Mesothelial cell of epicardium (in vitro differentiated cells): ENCODE results near the gene GRM4. TPM values are rescaled to one million over a fixed set of nuclear protein-coding genes. Genes with fewer than 3 reads are reported as not detected.

Source experiments
- DNase-seq, 2 experiments: peaks; one replicate each; pipeline ENCODE4 v3.0.0; 2021; ENCODE audit warnings: low spot score in 2 of 2; ENCODE audit not compliant: unreplicated experiment in 2 of 2
- H3K27ac Mint-ChIP-seq: 2 replicates; pipeline ENCODE4 v1.8.0; 2021; ENCODE audit warnings: mixed read lengths
- H3K27me3 Mint-ChIP-seq: 2 replicates; pipeline ENCODE4 v1.8.0; 2021; ENCODE audit warnings: low read depth, mixed read lengths
- H3K36me3 Mint-ChIP-seq: 2 replicates; pipeline ENCODE4 v1.8.0; 2021; ENCODE audit warnings: mixed read lengths
- H3K4me1 Mint-ChIP-seq: 2 replicates; pipeline ENCODE4 v1.8.0; 2021; ENCODE audit warnings: mixed read lengths
- H3K4me3 Mint-ChIP-seq: 2 replicates; pipeline ENCODE4 v1.8.0; 2021; ENCODE audit warnings: mild to moderate bottlenecking, moderate library complexity, mixed read lengths
- H3K9me3 Mint-ChIP-seq: 2 replicates; pipeline ENCODE4 v1.8.0; 2021; ENCODE audit warnings: mixed read lengths
- microRNA-seq: library from miRNA; unstranded; fragments of <30 nt; microRNA quantifications from one replicate; pipeline ENCODE4 v1.2.0, GENCODE V29; 2021; ENCODE audit warnings: inconsistent platforms, mixed read lengths
- total RNA-seq: library from RNA; stranded (reverse); gene quantifications from 3 replicates; pipeline ENCODE4 v1.2.1, GENCODE V29; 2021
- TF ChIP-seq, protein P1 (sequence below): fragments of 200-600 bp; sonication (generic); IDR thresholded peaks from one replicate; pipeline ENCODE4 v1.5.0; 2021; ENCODE audit warnings: antibody characterized with exemption; ENCODE audit not compliant: unreplicated experiment

Gene GRM4
- total RNA-seq, 1 donor from 2014 or later = 0.22 TPM

- Mint-ChIP-seq H3K4me1 (no peaks in the 10 kb centered on the region), H3K27ac (no peak overlapping the region), H3K9me3 (peaks cover 4% of the 10 kb centered on the region), H3K36me3 (no peaks in the 10 kb centered on the region), H3K27me3 (peaks cover 51% of the 10 kb centered on the region), H3K4me3 (peak overlapping the region; percentile 2)
- DNase-seq = no peak
- TF ChIP-seq, protein P1, sequence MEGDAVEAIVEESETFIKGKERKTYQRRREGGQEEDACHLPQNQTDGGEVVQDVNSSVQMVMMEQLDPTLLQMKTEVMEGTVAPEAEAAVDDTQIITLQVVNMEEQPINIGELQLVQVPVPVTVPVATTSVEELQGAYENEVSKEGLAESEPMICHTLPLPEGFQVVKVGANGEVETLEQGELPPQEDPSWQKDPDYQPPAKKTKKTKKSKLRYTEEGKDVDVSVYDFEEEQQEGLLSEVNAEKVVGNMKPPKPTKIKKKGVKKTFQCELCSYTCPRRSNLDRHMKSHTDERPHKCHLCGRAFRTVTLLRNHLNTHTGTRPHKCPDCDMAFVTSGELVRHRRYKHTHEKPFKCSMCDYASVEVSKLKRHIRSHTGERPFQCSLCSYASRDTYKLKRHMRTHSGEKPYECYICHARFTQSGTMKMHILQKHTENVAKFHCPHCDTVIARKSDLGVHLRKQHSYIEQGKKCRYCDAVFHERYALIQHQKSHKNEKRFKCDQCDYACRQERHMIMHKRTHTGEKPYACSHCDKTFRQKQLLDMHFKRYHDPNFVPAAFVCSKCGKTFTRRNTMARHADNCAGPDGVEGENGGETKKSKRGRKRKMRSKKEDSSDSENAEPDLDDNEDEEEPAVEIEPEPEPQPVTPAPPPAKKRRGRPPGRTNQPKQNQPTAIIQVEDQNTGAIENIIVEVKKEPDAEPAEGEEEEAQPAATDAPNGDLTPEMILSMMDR = no peak
Measured at GRCh38 chr6:33976437-33977360, 169.2 kb downstream of the GRM4 start.

- H3K27me3 Mint-ChIP-seq = peaks cover 58% of the 10 kb centered on the region
- DNase-seq = no peak
- H3K4me3 Mint-ChIP-seq = peak overlapping the region; percentile 43
- no peak overlapping the region for H3K27ac Mint-ChIP-seq
- peaks cover 11% of the 10 kb centered on the region for H3K9me3 Mint-ChIP-seq
- no peaks in the 10 kb centered on the region for H3K4me1 Mint-ChIP-seq
- H3K36me3 Mint-ChIP-seq = no peaks in the 10 kb centered on the region
- TF ChIP-seq, protein P1 = no peak
Measured at GRCh38 chr6:33975661-33976436, 170.0 kb downstream of the GRM4 start.

- DNase-seq = no peak
- no peak overlapping the region for H3K4me3 Mint-ChIP-seq
- H3K4me1 Mint-ChIP-seq = peaks cover 3% of the 10 kb centered on the region
- no peaks in the 10 kb centered on the region for H3K36me3 Mint-ChIP-seq
- peaks cover 68% of the 10 kb centered on the region for H3K27me3 Mint-ChIP-seq
- H3K9me3 Mint-ChIP-seq = peaks cover 11% of the 10 kb centered on the region
- H3K27ac Mint-ChIP-seq = no peak overlapping the region
- TF ChIP-seq, protein P1 = no peak
Measured at GRCh38 chr6:33974471-33974870, 171.4 kb downstream of the GRM4 start.

DNA sequence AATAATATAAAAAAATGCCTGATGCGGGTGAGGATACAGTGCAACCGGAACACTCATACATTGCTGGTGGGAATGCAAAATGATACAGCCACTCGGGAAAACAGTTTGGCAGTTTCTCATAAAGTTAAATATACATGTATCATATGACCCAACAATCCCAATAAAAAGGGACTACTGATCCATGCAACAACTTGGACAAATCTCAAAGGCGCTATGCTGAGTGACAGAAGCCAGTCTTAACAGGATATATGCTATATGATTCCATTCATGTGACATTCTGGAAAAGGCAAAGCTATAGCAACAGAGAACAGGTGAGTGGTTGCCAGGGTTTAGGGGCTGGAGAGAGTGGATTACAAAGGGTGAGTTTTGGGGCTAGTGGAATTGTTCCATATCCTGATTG, 171.9 kb downstream of the GRM4 start:
- Mint-ChIP-seq H3K36me3 (no peaks in the 10 kb centered on the region), H3K4me3 (no peak overlapping the region), H3K4me1 (peaks cover 3% of the 10 kb centered on the region), H3K27ac (no peak overlapping the region), H3K27me3 (peaks cover 71% of the 10 kb centered on the region), H3K9me3 (peaks cover 11% of the 10 kb centered on the region)
- DNase-seq = no peak
- TF ChIP-seq, protein P1 = no peak

- peaks cover 11% of the 10 kb centered on the region for H3K9me3 Mint-ChIP-seq
Measured at GRCh38 chr6:33971580-33971979, 174.3 kb downstream of the GRM4 start.

More at GRCh38 chr6:33971580-33971979, 174.3 kb downstream of the GRM4 start:
- peaks cover 10% of the 10 kb centered on the region for H3K4me1 Mint-ChIP-seq
- no peak overlapping the region for H3K27ac Mint-ChIP-seq
- no peaks in the 10 kb centered on the region for H3K36me3 Mint-ChIP-seq
- no peak overlapping the region for H3K4me3 Mint-ChIP-seq
- peaks cover 68% of the 10 kb centered on the region for H3K27me3 Mint-ChIP-seq
- TF ChIP-seq, protein P1 = no peak
- no peak for DNase-seq

Small RNA genes within 50 kb of the gene (microRNA-seq; reads per million reads assigned to microRNA genes)
- 3.8 reads per million, percentile 11 among the genes with 10 or more reads in this experiment for gene MIR1275

Other genes with a start within 250 kb of the GRM4 start
- 213 to 222 TPM (median 216 TPM) in 3 replicates for gene HMGA1, start 90.8 kb upstream of the GRM4 start, total RNA-seq
- 8.4 to 8.9 TPM (median 8.6 TPM) in 3 replicates for gene SMIM29, start 102.9 kb upstream of the GRM4 start, total RNA-seq
- 32.7 to 33.3 TPM (median 33.2 TPM) in 3 replicates for gene NUDT3, start 246.6 kb upstream of the GRM4 start, total RNA-seq